PC-9 (cell line): ENCODE data around the gene RAMP2.

Experiments
- CTCF ChIP-seq: fragments of 200-600 bp; sonication (generic); conservative IDR thresholded peaks from 2 replicates; pipeline ENCODE4 v1.6.1; 2017; ENCODE audit warnings: mixed run types, antibody characterized with exemption, mild to moderate bottlenecking, moderate library complexity
- EZH2 ChIP-seq: fragments of 200-600 bp; sonication (generic); IDR thresholded peaks from 2 replicates; pipeline ENCODE4 v1.8.0; 2017; ENCODE audit warnings: antibody characterized with exemption, low read depth

DNA sequence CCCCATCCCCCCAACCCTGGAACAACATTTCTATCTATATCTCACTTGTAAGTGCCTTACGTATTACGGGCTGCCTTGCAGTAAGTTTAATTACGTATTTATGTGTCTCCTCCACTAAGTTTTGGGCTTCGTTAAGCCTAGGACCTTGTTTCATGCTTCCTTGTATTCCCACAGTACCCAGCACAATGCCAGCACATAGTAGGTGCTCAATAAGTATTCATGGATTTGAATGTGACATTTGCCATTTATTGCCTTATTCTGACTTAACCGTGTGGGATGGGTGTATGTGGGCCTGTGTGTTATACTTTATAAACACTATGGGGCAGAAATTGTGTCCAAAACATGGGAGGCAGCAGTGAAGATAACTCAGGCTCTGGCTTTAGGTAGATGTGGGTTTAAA is 31.5 kb downstream of the RAMP2 start:
- no peak for TF ChIP-seq CTCF
- TF ChIP-seq EZH2, result no peak
